GM18868 (cell line): Measurements from ENCODE around the gene CD46.

Experiments
- ATAC-seq: cut with Tn5 transposase; IDR thresholded peaks from one replicate; pipeline ENCODE4 v1.9.1; 2021; ENCODE audit warnings: mild to moderate bottlenecking, moderate library complexity; ENCODE audit not compliant: unreplicated experiment

The CD46 gene

DNA sequence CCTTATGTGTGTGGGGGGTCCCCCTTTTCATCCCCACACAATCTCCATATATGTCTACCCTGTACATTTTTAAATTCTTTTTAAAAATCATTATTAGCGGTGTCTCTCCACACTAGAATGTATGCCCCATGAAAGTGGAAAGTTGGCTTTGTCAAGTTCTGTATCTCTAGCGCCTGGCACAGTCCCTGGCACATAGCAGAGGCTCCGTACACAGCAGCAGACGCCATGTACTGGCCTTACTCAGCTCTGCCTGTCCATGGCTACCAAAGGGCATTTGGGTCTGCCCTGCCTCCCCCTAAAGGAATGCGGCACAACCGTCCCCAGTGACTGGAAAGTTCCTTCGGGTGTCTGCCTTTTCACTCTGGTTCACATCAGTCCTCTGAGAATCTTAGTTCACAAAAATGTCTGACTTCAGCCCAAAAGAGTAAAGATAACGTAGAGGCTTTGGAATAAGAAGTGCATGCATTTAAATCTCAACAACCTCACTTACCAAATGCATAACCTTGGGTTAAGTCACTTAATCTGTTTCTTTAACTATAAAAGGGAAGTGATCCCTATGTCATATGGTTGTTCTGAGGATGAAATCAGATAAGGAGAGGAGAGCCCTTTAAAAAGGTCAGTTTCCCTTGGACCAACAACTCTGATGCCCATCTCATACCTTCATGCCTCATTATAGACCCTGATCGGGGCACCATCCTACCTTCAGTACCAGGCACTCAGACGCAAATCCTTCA lies 61.1 kb downstream of the CD46 start:
- no peak for ATAC-seq

DNA sequence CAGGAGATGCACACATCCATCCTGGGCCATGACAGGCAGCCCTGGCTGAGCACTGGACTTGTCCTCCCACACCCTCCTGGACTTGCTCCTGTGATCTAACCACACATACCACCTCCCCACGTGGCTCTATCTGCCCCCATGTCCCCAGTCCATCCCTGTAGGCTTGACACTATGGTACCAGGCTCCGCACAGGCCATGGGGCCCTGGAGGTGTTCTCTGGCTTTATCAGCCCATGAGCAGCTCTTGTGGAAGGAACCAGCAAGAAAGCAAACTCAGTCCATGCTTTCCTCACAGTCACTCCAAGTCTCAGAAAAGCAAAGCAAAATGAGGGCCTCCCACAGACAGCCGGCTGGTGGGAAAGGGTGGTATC lies 61.6 kb downstream of the CD46 start:
- no peak for ATAC-seq

DNA sequence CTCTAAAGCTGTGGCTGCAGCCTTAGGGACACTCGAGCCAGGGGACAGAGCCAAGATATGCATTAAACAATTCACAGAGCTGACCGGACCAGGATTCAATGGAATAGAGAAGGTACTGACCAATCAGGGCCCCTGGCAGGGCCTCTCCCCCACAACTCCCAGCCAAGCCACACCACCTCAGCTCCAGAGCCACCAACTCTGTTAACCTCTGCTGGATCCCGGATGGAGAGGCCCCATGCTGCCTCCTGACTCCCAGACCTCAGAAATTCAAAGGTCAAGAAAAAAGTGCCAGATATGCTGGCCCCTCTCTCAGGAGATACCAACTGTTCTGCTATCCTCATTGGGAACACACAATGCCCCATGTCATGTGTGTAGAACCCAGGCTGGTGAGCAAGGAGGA lies 62.1 kb downstream of the CD46 start:
- no peak for ATAC-seq

DNA sequence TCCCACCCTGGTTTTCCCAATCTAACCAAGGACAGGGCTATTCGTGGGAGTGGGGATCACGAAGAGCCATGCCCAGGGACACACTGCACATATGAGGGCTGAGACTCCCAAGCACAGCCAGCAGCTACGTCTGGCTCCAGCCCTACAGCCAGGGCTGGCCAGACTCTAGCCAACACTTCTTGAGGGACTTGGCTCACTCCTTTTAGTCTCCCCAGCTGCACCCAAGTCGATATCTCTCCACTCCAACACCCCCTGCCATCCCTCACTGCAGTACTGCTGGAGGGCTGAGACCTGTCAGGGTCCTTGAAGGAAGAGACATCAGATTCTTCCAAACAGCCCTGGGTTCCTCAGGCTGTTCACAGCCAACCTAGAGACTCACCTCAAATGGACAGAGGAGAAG lies 62.6 kb downstream of the CD46 start:
- no peak for ATAC-seq

DNA sequence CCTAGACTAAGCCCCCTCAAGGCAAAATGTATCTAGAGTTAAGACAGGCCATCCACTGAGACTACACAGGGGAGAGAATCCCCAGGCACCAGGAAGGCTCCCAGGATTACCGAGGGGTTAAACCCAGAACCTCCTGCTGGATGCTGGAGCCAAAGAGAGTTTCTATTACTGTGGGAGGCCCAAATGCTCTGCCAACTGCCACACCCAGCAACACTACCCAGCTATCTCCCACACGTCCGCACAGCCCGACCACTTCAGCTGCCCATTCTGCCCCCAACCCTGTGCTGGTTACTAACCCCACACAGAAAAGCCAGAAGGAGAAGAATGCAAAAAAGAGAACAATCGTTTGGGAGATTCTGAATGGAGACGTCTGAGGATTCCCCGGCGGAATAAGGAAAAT lies 63.6 kb downstream of the CD46 start:
- no peak for ATAC-seq

DNA sequence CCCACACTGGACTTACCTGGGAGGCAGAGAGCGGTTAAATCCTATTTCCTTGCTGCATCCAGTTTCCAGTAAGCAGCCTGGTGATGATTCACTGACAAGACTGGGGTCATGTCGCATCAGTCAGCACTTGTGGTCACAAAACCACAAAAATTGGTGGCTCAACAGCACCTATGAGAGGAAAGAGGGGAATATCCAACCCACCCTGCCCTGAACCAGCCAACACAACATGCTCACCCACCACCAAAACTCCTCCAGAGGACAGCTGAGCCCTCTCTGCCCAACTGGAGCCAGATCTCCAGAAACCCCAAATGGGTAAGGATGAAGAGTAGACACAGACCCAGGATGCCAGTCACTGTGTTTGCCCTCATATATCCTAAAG lies 64.0 kb downstream of the CD46 start:
- no peak for ATAC-seq

DNA sequence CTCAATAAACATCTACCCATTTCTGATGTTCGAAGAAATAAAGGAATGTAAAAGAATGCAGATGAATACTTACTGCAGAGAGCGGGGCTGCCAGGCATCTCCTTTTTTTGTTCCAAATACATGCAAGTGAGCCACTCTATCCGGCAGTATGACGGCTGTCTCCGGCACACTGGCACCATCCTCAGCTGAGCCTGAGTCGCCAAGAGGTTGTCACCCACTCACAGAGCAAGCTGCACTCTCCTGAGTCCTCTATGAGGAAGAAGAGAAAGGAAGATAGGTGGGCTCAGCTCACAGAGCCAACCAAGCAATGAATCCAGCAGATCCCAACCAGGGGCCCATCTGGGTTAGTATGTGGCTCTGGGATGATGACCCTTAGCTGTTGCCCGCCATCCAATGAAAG lies 65.3 kb downstream of the CD46 start:
- no peak for ATAC-seq

DNA sequence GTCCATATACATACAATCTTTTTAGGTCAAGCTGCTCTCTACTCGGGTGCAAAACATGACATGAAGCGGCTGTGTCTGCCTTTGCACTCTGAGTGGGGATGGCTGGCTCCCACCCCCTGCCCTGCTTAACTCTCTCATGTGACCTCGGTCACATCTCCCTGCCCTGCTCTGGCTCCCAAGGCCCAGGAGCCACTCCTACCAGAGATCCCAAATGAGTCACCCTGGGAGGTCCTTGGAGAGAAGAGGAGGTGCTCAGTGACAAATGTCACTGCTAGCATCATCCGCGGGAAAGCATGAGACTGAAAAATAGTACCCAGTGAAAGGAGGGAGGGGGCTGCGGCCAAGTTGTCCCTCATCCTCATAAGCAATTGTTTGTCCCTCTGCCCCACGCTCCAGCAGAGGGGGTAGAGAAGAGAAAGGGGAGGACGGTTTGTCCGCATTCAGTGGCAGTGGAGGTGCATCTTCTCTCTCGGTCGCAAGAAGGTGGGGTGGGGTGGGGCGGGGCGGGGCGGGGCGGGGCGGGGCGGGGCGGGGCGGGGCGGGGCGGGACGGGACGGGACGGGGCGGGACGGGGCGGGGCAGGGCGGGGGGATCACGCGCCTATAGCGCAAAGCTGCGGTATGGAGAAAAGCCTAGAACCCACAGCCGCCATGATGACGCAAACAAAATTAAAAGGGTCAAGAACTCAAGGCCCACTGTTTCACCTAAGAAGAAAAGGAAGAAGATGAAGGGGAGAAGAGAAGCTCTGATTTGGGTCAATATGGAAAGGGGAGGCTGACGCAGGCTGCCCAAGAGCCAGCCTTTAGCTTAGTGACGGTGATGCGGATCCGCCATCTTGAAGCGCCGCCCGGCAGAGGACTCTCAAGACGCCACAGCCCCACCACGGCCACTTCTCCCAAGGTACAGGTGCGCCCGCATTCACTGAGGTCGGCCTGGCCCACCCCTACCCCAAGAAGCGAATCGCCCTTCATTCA lies 66.2 kb downstream of the CD46 start:
- ATAC-seq = no peak

DNA sequence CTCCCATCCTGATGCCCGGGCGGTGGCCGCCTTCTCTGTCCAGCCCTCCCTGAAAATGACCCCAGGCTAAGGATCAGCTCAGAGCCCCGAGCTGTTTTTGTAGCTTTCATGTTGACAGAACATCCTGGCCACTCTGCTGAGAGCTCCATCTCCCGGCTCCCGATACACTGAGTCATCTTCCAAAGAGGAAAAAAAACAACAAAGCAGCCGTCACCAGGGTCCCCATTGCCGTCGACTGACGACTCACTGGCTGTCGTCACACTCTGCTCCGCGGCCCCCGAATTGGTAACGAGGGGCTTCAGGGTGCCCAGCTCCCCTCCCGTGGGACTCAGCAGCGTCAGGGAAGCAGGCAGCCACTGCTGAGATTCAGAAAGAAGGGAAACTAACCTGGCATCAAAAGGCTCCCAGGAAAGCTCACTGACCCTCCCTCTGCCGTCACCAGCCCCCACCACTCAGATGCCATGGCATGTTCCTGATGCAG lies 67.2 kb downstream of the CD46 start:
- no peak for ATAC-seq

DNA sequence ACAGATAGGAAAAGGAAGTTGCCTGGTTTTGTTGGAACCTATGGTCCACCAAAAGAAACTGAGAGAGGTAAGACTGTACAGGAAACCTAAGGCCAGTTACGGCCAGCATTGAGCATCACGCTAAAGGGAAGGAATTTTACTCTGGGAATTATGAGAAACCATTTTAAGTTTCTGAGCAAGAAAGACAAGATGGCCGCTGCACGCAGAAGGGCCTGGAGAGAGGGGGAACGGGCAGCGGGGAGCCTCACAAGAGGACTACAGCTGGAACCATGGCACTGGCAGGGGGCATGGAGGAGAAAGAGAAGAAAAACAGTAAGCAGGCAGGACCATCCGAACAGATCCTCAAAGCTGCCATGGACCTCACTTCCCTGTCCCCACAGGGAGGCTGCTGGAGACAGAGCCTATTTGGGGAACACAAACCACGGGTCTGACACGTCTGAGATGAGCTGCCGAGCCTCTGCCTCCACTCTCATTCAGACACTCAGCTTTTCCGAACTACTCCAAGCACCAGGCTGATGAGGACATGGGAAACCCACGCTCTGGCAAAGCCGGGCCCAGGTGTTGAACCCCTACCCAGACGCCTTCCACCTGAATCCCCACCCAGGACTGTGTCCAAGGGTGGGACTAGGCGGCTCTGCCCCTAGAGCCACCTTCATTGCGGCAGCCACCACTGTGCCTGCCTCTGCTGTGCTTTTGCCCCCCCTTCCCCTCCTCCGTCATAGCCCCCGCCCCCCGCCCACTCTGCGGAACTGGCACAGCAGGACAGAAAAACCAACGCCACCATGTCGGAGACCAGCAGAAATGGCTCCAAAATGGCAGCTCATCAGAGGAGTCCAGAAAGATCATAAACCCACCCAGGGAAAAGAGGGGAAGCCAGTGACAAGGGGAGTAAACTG lies 69.0 kb downstream of the CD46 start:
- ATAC-seq = no peak

DNA sequence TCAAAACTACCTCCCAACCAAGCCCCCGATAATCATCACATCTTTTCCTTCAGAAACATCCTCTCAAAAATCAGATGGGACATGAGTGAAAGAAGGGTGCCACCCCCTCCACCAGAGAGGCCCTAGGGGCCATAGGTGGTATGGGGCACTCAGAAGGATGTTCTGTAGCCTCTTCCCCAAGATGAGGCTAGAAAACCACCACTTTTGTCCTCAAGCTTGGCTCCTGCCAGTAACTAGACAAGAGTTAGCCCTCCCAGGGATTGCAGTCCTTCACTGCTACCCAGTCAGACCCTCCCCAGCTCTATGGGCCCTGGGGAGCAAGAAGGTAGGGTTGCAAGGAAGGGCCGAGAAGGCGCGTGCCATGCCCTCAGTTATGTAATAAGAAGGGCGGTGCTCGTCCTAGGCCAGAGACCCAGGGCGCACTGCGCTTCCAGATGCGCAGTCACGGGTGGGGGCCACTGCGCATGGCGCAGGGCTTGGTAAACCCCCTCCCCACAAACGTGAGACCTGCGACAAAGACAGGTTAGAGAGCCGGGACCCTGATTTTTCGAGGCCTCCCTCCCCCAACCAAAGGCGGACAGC lies 69.7 kb downstream of the CD46 start:
- ATAC-seq = no peak

DNA sequence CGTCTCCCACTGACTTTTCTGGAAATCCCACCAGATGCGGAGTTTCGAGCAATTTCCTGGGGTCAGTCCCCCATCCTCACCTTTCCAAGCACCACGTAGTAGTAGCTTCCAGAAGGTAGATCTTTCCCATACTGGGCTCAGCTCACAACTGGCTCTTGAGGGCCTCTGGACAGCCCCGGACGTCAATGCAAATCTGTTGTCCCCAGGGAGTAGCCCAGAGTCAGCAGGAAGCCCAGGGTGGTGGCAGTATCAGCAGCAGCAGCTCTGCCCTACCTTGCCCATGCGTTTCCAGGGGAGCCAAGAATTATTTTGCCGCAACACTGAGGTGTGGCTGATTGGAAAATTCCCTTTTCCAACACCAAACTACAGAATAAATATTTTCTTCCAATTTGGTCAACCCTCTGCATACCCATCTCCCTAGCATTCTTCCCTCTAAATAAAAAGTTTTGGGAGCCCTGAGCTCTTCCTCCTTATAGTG lies 70.3 kb downstream of the CD46 start:
- peak; percentile 33 for ATAC-seq

DNA sequence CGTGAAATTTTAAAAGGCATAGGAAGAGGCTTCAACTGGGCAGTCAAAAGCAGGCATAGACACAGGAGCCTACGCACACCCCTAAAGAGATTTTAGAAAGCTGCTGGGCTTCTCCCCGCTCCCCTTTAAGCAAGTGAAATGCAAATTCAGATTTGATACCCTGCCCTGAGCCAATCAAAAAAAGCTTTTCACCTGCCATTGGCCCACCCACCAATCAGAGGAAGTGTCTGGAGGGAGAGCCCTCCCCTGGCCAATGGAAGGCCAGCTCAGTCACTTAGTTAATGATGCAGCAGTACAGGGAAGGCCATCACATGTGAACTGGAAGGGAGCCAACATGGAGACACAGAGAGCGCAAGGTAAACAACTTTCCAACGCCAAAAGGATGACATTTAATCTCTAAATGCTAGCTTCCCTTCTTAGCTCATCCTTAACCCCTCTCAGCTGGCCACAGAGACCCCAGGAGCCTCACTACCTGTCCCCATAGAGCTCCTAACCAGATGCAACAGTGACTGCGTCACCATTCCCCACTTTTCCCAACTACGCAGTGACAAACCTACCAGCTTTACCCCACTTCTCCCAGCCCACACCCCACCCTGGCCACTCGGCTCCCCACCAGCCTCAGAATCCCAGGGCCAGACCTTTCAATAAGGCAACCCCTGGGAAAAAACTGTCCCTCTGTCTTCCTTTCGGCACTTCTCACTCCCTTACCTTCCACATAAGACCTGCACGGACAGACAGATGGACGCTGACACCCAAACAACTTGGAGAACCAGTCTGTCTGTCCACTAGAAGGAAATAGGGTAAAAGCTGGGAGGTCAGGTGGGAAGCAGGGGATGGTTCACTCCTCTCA lies 71.0 kb downstream of the CD46 start:
- ATAC-seq = peak; percentile 68

DNA sequence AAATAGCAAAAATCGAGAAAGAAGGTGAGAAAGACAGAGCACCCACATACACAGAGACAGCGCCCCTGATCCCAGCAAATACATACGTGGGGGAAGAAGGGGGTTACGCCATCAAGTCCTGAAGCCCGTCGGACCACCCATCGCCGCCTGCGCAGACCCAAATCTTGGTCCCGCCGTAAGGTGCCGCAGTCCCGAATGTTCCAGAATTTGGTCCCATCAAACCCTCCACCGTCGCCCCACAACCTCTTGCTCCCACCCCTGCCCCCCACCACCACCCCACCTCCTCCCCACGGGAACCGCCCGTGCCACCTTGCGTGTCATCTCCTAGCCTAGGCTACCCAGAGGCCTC lies 71.7 kb downstream of the CD46 start:
- no peak for ATAC-seq

DNA sequence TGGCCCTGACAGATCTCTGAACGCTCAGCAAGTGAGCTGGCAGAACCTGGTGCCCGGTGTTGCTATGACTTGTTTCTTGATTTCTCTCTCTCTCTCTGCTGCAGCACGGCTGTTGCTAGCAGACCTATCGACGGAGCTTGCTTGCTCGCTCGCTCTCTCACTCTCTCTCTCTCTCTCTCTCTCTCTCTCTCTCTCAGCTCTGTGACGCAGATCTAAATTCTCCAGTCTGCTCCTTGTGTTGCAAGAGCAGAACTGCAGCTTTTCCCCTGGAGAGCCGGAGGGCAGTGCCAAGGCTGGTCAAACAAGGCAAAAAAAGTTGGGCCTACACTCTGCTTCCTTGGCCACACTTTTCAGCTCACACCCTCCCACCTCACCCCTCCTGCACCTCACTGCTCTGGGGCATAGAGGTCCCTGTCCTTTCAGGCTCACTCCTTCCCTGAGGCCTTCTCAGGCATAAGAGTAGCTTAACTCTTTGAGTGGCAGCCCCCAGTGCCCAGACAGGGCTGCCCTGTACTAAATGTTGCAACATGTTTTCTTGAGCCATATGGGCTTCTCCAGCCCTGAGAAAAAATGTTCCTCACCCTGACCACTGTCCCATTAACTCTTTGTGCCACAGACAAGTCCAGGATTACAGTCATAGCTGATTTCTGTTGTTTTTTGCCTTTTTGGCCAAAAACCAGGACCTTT lies 72.2 kb downstream of the CD46 start:
- ATAC-seq = no peak

DNA sequence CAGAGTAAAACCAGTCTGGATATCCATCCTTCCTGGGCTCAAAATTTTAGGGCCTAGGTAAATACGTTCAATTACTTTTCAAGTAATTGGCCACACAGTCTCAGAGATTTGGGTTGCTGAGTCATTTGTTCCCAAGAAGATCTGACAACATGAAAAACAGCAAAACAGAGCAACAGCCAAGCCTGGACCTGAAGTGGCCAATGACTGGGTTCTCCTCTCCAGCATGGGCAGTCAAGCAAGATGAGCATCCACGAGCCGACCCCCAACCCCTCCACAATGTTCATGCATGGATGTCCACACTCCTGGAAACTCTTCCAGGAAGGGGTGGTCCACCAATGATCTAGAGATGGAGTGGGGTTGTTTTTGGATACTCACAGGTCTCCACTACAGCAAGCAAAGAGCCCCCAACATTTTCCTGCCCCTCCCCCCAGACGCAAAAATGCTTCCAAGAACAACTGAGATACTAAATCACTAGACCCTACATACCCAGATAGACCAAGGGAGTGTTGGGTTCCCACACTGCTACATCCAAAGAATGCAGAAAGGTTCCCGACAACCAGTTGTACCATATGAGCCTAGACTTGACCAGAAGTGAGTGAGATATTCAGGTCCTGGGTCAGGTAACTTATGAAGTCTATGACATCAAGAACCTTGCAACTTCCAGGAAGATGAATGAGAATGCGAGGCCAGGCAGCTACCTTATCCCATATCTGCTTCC lies 73.0 kb downstream of the CD46 start:
- ATAC-seq = no peak

DNA sequence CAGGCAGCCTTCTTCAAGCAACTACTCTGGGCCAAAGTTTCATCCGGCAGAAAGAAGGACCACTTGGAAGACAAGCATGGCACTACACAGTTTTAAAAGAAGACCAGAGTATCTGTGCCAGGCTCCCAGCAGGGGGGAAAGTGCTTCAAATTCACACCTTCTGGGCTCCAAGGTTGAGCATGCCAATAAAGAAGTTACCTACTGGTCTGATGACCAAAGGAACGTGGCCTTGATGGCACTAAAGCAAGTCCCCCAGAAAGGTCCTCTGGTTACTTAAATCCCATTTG lies 73.5 kb downstream of the CD46 start:
- no peak for ATAC-seq

DNA sequence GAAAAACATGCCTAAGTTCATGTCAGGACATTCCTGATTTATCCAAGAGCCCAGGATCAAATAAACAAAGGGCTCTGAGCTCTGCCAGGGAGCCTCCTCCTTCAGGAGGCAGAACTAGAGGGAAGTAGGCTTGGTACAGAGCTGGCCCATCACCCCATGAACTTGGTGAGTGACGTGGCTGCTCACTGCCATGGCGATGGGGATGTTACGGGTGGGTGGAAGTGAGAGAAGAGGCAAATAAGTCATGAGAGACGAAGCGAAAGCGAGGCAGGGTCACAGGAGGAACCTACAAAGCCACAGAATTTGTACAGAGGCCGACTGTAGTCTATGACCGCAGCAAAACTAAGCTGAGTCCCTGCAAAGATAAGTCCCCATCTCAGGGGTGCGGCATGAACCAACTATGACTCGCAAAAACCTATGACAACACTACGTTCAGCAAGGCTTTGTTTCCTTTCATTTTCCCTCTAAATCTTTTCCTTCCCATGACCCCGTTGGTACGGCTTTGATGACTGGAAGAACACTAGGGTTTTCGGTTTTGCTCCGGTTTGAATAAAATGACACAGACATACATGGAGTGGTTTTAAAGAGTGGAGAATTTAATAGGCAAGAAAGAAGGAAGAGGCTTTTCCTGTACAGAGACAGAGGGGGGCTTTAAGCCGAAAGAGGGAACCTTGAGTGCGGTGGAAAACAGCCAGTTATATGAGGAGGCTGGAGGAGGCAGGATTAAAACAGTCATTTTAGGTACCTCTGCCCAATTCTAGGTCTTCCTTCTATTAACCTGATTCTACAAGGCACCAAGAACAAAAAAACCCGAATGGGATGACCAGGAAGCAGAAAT lies 74.1 kb downstream of the CD46 start:
- peak; percentile 65 for ATAC-seq
